ENCODE results near the gene DLGAP3. TPM values are rescaled to one million over a fixed set of nuclear protein-coding genes. Genes with fewer than 3 reads are reported as not detected.

DLGAP3 gene
- total and polyA plus RNA-seq, 2 donors (not counting 3 experiments of a cell fraction or from before 2014, with no cell fraction given): 0.04 to 0.20 TPM

- Histone ChIP-seq H2AFZ (ENCODE audit: low read depth, low read length) (no peak overlapping the region), H3K9me3 (replicated peaks; ENCODE audit: control insufficient read depth, insufficient read depth, low read length) (no peaks in the 10 kb centered on the region), H4K20me1 (replicated peaks; ENCODE audit: control insufficient read depth, extremely low read depth, insufficient read depth, low read length) (no peaks in the 10 kb centered on the region), H3K27me3 (ENCODE audit: control insufficient read depth in 2 of 2, insufficient read depth in 2 of 2, low read length in 2 of 2) (peaks cover 37 to 49% of the 10 kb centered on the region in 2 experiments), H3K4me3 (replicated peaks in 1 of 3; ENCODE audit: insufficient read depth in 1 of 3, low read depth in 1 of 3, low read length in 3 of 3) (peak overlapping the region in 1 of 3 experiments; percentile 3), H3K79me2 (ENCODE audit: control insufficient read depth, insufficient read depth, low read length) (no peaks in the 10 kb centered on the region), H3K9ac (replicated peaks; ENCODE audit: extremely low read depth, insufficient read depth, low read length) (no peak overlapping the region), H3K9me1 (replicated peaks; ENCODE audit: control insufficient read depth, extremely low read depth, insufficient read depth, low read length) (no peaks in the 10 kb centered on the region), H3K27ac (ENCODE audit: insufficient read depth, low read depth, low read length) (no peak overlapping the region), H3K4me2 (ENCODE audit: insufficient read depth, low read length) (no peak overlapping the region), H3K4me1 (ENCODE audit: control insufficient read depth, extremely low read depth, insufficient read depth, low read length) (no peaks in the 10 kb centered on the region), H3K36me3 (ENCODE audit: control insufficient read depth in 2 of 2, extremely low read depth in 1 of 2, insufficient read depth in 2 of 2, low read length in 2 of 2) (no peaks in the 10 kb centered on the region)
- BruUV-seq (replicated peaks): no TSS peak
- POLR2A ChIA-PET: no interaction called here
- TF ChIP-seq JUN (IDR thresholded peaks at IDR 0.05; ENCODE audit: borderline replicate concordance, insufficient read depth, insufficient read length, low read depth) (no peak), EZH2 (IDR thresholded peaks at IDR 0.05; ENCODE audit: borderline replicate concordance, low read depth, low read length, severe bottlenecking) (peak; percentile 24), MAX (IDR thresholded peaks at IDR 0.05; ENCODE audit: insufficient read depth, insufficient read length) (no peak), POLR2AphosphoS5 (IDR thresholded peaks at IDR 0.05; ENCODE audit: insufficient read depth, low read depth, low read length) (no peak)
- FAIRE-seq (no peak), DNase-seq (ENCODE audit: low read depth, low spot score) (peak; percentile 2)
- CTCF ChIA-PET: no interaction called here
- dilution Hi-C loops (cut with MboI; ENCODE audit: extremely low pct_ligation_motif_present, low sequenced_read_pairs): no loop called here
- intact Hi-C loops (cut with micrococcal nuclease): no loop called here
Observed at GRCh38 chr1:34928699-34929496, 552 bp downstream of the DLGAP3 start.

- no peak for FAIRE-seq
- CTCF ChIA-PET: no interaction called here
- intact Hi-C loops (cut with micrococcal nuclease): no loop called here
Observed at GRCh38 chr1:34928066-34928696, 1.3 kb downstream of the DLGAP3 start.

More at GRCh38 chr1:34928066-34928696, 1.3 kb downstream of the DLGAP3 start:
- dilution Hi-C loops (cut with MboI; ENCODE audit: extremely low pct_ligation_motif_present, low sequenced_read_pairs): no loop called here
- Histone ChIP-seq H3K4me1 (ENCODE audit: control insufficient read depth, extremely low read depth, insufficient read depth, low read length) (no peaks in the 10 kb centered on the region), H2AFZ (ENCODE audit: low read depth, low read length) (no peak overlapping the region), H3K36me3 (ENCODE audit: control insufficient read depth in 2 of 2, extremely low read depth in 1 of 2, insufficient read depth in 2 of 2, low read length in 2 of 2) (no peaks in the 10 kb centered on the region), H3K9ac (replicated peaks; ENCODE audit: extremely low read depth, insufficient read depth, low read length) (no peak overlapping the region), H3K27ac (ENCODE audit: insufficient read depth, low read depth, low read length) (no peak overlapping the region), H3K4me2 (ENCODE audit: insufficient read depth, low read length) (no peak overlapping the region), H3K9me1 (replicated peaks; ENCODE audit: control insufficient read depth, extremely low read depth, insufficient read depth, low read length) (no peaks in the 10 kb centered on the region), H3K4me3 (replicated peaks in 1 of 3; ENCODE audit: insufficient read depth in 1 of 3, low read depth in 1 of 3, low read length in 3 of 3) (no peak overlapping the region), H3K9me3 (replicated peaks; ENCODE audit: control insufficient read depth, insufficient read depth, low read length) (no peaks in the 10 kb centered on the region), H3K79me2 (ENCODE audit: control insufficient read depth, insufficient read depth, low read length) (no peaks in the 10 kb centered on the region), H4K20me1 (replicated peaks; ENCODE audit: control insufficient read depth, extremely low read depth, insufficient read depth, low read length) (no peaks in the 10 kb centered on the region), H3K27me3 (ENCODE audit: control insufficient read depth in 2 of 2, insufficient read depth in 2 of 2, low read length in 2 of 2) (peaks cover 37 to 49% of the 10 kb centered on the region in 2 experiments)
- no TSS peak for BruUV-seq (replicated peaks)
- no peak for TF ChIP-seq MYC (IDR thresholded peaks at IDR 0.05; ENCODE audit: low read depth, low read length)
- TF ChIP-seq FOS (IDR thresholded peaks at IDR 0.05; ENCODE audit: borderline replicate concordance, insufficient read depth, low read length): no peak
- TF ChIP-seq GATA2 (IDR thresholded peaks at IDR 0.05; ENCODE audit: insufficient read depth, insufficient read length, low read depth, low read length): no peak
- no peak for TF ChIP-seq POLR2A (IDR thresholded peaks at IDR 0.05; ENCODE audit: low read depth, low read length)
- TF ChIP-seq MAX (IDR thresholded peaks at IDR 0.05; ENCODE audit: insufficient read depth, insufficient read length): no peak
- TF ChIP-seq EZH2 (IDR thresholded peaks at IDR 0.05; ENCODE audit: borderline replicate concordance, low read depth, low read length, severe bottlenecking): no peak
- no peak for TF ChIP-seq CTCF (IDR thresholded peaks at IDR 0.05; ENCODE audit: extremely low read depth in 1 of 2, insufficient read depth in 1 of 2, low read depth in 1 of 2, low read length in 2 of 2)
- TF ChIP-seq JUN (IDR thresholded peaks at IDR 0.05; ENCODE audit: borderline replicate concordance, insufficient read depth, insufficient read length, low read depth): no peak
- no peak for TF ChIP-seq POLR2AphosphoS5 (IDR thresholded peaks at IDR 0.05; ENCODE audit: insufficient read depth, low read depth, low read length)
- POLR2A ChIA-PET: no interaction called here
- no peak for DNase-seq (ENCODE audit: low read depth, low spot score)
